Measurements from ENCODE around the gene SMIM5.

DNA sequence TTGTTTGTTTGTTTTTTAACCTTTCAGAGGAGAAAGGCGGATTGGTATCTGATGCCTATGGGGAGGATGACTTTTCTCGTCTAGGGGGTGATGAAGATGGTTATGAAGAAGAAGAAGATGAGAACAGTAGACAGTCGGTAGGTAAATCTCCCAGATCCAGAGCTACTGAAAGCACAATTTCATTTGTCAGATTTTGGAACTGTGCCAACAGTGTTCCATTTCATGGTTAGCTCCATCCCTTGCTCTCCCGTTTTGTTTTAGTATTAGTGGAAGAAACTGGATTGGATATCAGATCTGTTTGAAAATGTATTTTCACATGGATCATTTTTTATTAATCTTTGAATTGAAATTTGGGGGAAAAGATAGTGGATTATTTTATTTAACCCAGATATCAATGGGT is 35.3 kb downstream of the SMIM5 start:
- TF ChIP-seq POLR2AphosphoS5 (IDR thresholded peaks at IDR 0.05; ENCODE audit: insufficient read depth, low read depth, low read length) = no peak
- TF ChIP-seq, protein P1, sequence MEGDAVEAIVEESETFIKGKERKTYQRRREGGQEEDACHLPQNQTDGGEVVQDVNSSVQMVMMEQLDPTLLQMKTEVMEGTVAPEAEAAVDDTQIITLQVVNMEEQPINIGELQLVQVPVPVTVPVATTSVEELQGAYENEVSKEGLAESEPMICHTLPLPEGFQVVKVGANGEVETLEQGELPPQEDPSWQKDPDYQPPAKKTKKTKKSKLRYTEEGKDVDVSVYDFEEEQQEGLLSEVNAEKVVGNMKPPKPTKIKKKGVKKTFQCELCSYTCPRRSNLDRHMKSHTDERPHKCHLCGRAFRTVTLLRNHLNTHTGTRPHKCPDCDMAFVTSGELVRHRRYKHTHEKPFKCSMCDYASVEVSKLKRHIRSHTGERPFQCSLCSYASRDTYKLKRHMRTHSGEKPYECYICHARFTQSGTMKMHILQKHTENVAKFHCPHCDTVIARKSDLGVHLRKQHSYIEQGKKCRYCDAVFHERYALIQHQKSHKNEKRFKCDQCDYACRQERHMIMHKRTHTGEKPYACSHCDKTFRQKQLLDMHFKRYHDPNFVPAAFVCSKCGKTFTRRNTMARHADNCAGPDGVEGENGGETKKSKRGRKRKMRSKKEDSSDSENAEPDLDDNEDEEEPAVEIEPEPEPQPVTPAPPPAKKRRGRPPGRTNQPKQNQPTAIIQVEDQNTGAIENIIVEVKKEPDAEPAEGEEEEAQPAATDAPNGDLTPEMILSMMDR (IDR thresholded peaks at IDR 0.05; ENCODE audit: extremely low read depth in 1 of 2, insufficient read depth in 1 of 2, low read depth in 1 of 2, low read length in 2 of 2) = no peak
- no peak for TF ChIP-seq POLR2A (IDR thresholded peaks at IDR 0.05; ENCODE audit: low read depth, low read length)
